Measurements from ENCODE around the gene GNB4. TPM values are rescaled to one million over a fixed set of nuclear protein-coding genes. Genes with fewer than 3 reads are reported as not detected.

The GNB4 gene
- total RNA-seq, 1 experiment from 2014 or later, result 36.7 TPM

- ATAC-seq (no peak), DNase-seq (ENCODE audit: low spot score) (no peak)
- Mint-ChIP-seq H3K27me3 (ENCODE audit: low read depth) (no peaks in the 10 kb centered on the region), H3K4me3 (no peak overlapping the region), H3K4me1 (peaks cover 3% of the 10 kb centered on the region), H3K36me3 (peaks cover 5% of the 10 kb centered on the region), H3K27ac (no peak overlapping the region), H3K9me3 (no peaks in the 10 kb centered on the region)
- TF ChIP-seq TP53 (CRISPR knock-in tag; IDR thresholded peaks at IDR 0.05), result no peak
- TF ChIP-seq FOXP1 (CRISPR knock-in tag; IDR thresholded peaks at IDR 0.05; ENCODE audit: borderline replicate concordance), result no peak
- TF ChIP-seq E2F1 (CRISPR knock-in tag; IDR thresholded peaks at IDR 0.05), result no peak
- no peak for TF ChIP-seq E2F5 (CRISPR knock-in tag; IDR thresholded peaks at IDR 0.05)
- TF ChIP-seq HMGXB4 (CRISPR knock-in tag; IDR thresholded peaks at IDR 0.05), result no peak
- POLR2A ChIA-PET, result no interaction called here
- CTCF ChIA-PET, result interaction anchor here (0.6 kb wide), 1 partner anchor 213 kb away, joined by 4 read pairs; no protein-coding TSS in a partner anchor
These were observed 35.9 kb downstream of the GNB4 start for GRCh38 chr3:179415377-179415776.

- H3K9me3 Mint-ChIP-seq, result no peaks in the 10 kb centered on the region
- POLR2A ChIA-PET, result no interaction called here
- CTCF ChIA-PET, result interaction anchor here (0.6 kb wide), 1 partner anchor 214 kb away, joined by 4 read pairs; no protein-coding TSS in a partner anchor
- H3K27me3 Mint-ChIP-seq (ENCODE audit: low read depth), result no peaks in the 10 kb centered on the region
- peak overlapping the region; percentile 68; the same call in 1 of the 2 replicates for H3K27ac Mint-ChIP-seq
- no peak overlapping the region for H3K4me3 Mint-ChIP-seq
- TF ChIP-seq ZNF121 (CRISPR knock-in tag; IDR thresholded peaks at IDR 0.05) (no peak), NFYB (CRISPR knock-in tag; conservative IDR thresholded peaks at IDR 0.05; ENCODE audit: low read depth) (no peak), ATF3 (CRISPR knock-in tag; conservative IDR thresholded peaks at IDR 0.05) (no peak), ERG (CRISPR knock-in tag; IDR thresholded peaks at IDR 0.05) (no peak), NR1H2 (CRISPR knock-in tag; IDR thresholded peaks at IDR 0.05) (no peak), PREB (CRISPR knock-in tag; IDR thresholded peaks at IDR 0.05; ENCODE audit: borderline replicate concordance) (no peak), NFE2L1 (CRISPR knock-in tag; IDR thresholded peaks at IDR 0.05) (no peak), TEAD1 (CRISPR knock-in tag; IDR thresholded peaks at IDR 0.05) (no peak), PRRX2 (CRISPR knock-in tag; IDR thresholded peaks at IDR 0.05) (no peak), CDX4 (CRISPR knock-in tag; IDR thresholded peaks at IDR 0.05; ENCODE audit: borderline replicate concordance) (no peak), MXD4 (CRISPR knock-in tag; IDR thresholded peaks at IDR 0.05; ENCODE audit: borderline replicate concordance) (no peak), RORB (CRISPR knock-in tag; IDR thresholded peaks at IDR 0.05) (no peak), ZNF263 (CRISPR knock-in tag; IDR thresholded peaks at IDR 0.05; ENCODE audit: low read depth) (no peak), ATF2 (CRISPR knock-in tag; IDR thresholded peaks at IDR 0.05; ENCODE audit: borderline replicate concordance, low read depth) (no peak), ZNF671 (CRISPR knock-in tag; IDR thresholded peaks at IDR 0.05) (no peak), ZNF232 (CRISPR knock-in tag; IDR thresholded peaks at IDR 0.05) (no peak), FOXK1 (CRISPR knock-in tag; IDR thresholded peaks at IDR 0.05) (no peak), SOX15 (CRISPR knock-in tag; IDR thresholded peaks at IDR 0.05) (no peak)
- H3K4me1 Mint-ChIP-seq, result peaks cover 8% of the 10 kb centered on the region
- DNase-seq (ENCODE audit: low spot score), result no peak
- ATAC-seq, result no peak
- H3K36me3 Mint-ChIP-seq, result peaks cover 8% of the 10 kb centered on the region
These were observed 36.5 kb downstream of the GNB4 start for GRCh38 chr3:179414804-179415203.
